Stimulated activated CD8-positive, alpha-beta memory T cell treated with anti-CD3 and anti-CD28 coated beads, Interleukin-12 subunit alpha, Interleukin-12 subunit beta, amount 100 ng/mL, for 4 hours (primary cell): ENCODE data around the gene TEP1.
"Not testable (repeated sequence)": the region's sequence is repeated elsewhere in the genome, so short reads cannot be mapped to it uniquely, and the experiment has no call there.

Source experiments
- DNase-seq: peaks from one replicate; pipeline ENCODE4 v3.0.0-alpha.2; 2020; ENCODE audit warnings: low read depth

The TEP1 gene

DNA sequence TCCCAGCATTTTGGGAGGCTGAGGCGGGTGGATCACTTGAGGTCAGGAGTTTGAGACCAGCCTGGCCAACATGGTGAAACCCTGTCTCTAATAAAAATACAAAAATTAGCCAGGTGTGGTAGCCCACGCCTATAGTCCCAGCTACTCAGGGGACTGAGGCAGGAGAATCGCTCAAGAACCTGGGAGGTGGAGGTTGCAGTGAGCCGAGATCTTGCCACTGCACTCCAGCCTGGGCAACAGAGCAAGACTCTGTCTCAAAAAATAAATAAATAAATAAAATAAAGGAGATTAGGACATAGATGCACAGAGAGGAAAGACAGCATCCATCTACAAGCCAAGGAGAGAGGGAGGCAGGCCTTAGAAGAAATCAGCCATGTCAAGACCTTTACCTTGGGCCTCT lies 72.3 kb downstream of the TEP1 start:
- DNase-seq = not testable (repeated sequence)

DNA sequence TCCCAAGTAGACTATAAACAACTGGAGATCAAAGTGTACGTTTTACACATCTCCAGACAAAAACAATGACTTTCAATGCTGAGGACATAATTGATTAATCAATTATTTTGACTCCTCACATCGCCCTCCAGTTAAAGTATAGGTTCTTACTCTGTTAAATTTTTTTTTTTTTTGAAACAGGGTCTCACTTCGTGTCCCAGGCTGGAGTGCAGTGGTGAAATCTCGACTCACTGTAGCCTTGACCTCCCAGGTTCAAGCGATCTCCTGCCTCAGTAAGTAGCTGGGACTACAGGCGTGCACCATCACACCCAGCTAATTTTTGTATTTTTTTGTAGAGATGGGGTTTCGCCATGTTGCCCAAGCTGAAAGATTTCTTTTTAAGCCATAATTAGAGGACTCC lies 79.3 kb downstream of the TEP1 start:
- DNase-seq = no peak

DNA sequence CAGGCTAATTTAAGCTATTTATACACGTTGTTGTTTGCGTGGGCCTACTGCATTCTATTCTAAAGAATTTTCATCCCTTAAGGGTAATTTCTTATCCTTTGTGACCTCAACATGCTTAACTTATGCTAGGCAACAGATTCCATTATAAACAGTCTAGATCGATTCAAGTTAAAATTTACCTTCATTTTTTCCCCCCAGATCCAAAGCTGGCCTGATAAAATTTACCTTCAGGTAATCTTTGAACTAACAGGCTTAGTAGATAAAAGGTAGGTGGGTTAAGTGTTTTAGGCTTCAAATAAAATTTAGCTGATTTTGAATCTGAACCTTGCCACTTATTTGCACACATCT lies 79.8 kb downstream of the TEP1 start:
- no peak for DNase-seq

DNA sequence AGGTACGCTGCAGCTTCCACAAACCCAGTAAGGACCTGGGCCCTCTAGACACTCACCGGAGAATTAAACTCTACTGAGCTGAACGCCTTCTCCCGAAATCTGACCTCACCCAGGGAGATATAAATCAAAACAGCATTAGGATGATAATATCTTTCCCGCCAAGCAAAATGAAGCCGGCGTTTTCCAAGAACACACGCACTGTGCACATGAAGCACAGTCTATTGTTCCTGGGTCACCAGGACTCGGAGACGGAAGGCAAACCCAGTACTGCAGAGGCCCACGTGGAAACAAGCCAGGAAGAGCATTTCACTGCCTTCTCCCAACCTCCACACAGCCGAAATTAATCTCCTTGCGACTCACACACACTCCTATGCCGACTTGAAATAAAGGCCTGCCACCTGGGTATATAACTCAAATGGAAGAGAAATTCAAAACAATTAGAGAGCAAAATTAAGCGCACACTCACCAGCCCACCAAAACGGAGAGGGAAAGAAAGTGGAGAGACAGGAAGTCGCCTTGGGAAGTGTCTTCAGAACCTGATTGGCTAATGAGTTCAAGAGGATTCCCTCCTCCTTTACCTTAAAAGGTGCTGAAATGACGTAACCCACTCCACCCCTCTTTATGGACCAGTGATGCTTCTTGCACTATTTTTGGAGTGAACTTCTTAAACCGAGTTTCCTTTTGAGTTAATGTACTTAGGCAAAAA lies 80.4 kb downstream of the TEP1 start, which contains the start of gene CCNB1IP1:
CCNB1IP1 (minus strand) TSS at position 492 of the 706 bp plus-strand sequence. CDS start 16,756 bp downstream, outside the sequence.
- DNase-seq = no peak

DNA sequence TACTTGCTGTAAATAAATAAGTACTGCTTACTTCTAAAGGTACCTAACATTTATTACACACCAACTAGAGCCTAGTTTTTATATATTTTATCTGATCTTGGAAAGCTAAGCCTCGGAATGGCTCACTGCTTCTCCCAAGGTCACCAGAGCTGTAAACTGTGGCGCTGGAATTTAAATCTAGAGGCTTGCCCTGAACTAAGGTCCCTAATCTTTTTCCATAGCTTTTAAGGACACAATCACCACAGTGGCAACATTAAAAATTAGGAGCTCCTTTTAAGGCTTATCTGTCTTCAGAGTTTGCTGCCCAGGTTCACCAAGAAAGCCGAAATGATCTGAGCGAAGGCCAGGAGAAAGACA lies 80.9 kb downstream of the TEP1 start:
- DNase-seq = no peak

DNA sequence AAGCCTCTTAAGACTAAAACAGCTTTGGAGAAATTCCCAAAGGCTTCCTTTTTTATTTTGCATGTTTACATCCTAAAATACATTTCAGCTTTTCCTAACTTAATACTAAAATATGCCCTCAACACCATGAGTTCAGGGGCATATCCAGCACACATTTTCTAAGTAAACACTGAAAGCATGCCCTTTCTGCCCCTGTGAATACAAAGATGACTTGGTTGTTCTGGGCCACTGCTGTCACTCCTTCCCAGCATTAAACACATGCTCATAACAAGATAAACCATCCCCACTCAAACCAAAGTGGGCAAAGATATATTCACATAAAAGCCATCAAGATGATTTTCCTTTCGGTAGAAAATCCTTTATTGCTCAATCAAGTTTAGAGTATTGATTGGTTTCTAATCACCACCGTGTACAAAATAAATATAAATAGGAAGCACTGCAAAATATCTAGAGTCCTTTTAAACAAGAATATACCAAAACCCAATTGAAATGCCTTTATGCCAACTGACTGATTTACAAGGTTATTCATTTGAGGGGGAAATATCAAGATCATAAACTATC lies 82.2 kb downstream of the TEP1 start:
- DNase-seq = no peak

DNA sequence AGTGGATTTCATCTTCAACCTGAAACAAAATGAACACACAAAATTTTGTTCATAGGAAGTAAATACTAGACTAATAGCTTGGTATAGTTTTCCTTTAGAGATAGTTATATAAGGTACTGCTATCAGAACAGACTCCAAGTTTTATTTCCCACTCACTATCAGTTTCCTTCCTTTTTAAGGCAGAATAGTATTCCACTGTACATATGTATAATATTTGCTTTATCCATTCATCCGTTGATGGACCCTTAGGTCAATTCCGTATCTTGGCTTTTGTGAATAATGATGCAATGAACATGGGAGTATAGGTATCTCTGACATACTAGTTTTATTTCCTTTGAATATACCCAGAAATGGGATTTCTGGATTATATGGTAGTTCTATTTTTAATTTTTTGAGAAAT lies 83.9 kb downstream of the TEP1 start:
- DNase-seq = no peak

DNA sequence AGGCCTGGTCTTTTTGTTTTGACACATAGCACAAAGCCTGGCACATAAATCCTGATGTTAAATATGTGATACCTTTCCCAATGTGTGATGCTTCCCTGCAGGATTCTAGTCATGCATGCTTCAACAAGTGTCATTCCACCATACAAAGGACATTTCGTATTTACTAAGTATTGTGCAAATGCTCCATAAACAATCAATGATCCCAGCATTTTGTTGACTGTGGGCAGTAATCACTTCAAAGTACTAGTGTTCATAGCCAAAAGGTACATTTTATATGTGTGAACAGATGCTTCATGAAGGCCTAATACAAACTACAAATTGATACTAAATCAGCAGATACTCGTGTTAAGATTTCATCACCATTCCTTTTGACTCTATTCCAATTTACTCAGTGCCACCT lies 84.6 kb downstream of the TEP1 start:
- DNase-seq = no peak

DNA sequence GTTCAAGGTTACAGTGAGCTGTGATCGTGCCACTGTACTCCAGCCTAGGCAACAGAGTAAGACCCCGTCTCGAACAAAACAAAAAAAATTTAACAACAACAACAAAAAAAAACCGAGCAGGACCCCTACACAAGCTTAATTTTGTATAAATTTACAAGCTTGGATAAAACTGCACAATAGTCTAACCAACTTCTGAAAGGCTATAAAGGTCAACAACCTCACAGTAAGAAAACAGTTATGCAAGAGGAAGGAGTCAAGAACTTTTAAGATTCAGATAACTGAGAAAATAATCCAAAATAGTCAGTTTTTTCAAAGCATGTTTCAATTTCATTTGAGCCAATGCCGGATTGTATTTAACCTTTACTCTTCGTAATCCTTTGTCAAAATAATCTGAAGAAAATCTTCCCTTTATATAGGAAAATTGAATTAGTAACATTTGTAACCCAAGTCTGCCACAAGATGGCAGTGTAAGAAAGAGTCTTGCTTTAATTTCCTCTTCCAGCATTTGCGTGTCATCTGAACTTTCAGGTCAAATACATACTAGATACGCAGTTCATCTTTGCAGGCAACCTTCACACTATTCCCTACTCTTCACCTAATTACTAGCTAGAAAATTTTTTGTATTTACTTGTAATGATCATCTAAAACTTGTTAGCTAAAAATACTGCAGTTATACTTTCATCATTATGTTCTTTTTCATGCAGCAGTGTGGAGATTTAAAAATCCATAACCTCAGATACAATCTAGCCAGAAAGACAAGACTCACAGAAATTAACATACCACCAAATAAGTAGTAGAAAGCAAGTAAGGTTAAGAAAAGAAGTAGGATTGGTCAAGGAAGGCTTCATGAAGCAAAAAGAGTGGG lies 86.1 kb downstream of the TEP1 start:
- DNase-seq = no peak

DNA sequence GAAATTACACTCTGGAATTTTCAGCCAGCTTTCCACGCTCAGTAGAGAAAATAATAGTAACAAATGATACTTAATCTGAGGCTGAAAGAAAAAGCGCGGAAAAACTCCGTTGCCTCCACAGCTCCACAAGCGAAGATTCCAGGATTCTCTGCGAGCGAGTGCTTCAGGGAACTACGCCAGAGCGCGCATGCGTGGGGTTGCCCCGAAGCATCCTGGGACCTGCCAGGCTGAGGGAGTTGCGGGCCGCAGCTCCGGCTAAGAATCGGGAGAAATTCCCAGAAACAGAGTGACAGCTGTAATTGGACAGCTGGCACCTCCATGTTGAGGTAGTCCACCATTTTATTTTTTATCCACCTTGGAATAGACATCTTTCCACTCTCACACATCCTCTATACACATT lies 95.6 kb downstream of the TEP1 start:
- no peak for DNase-seq
